Pancreas (tissue), 10 donors: ENCODE data around the gene PRR12. TPM values are rescaled to one million over a fixed set of nuclear protein-coding genes. Genes with fewer than 3 reads are reported as not detected.

Experiments
- ATAC-seq, 4 donors: fragments of 200-7000 bp; cut with Tn5 transposase; one replicate each; pipeline versions ENCODE4 v1.8.0 to v1.9.1; 2020; ENCODE audit warnings: mild to moderate bottlenecking in 4 of 4, moderate library complexity in 4 of 4
- DNase-seq, 6 donors: peaks; one replicate each; pipeline ENCODE4 v3.0.0-alpha.2; 2020
- FAIRE-seq: peaks from 2 replicates; lab custom pipeline; 2012; peaks lifted over from hg19 to GRCh38; lab: Jason Lieb, UNC
- H3K27ac ChIP-seq, 4 donors: fragments of 200-600 bp; sonication (generic); 1 replicate in 3 of 4; 2 replicates in 1 of 4; pipeline versions ENCODE4 v1.5.0 to v1.8.0; 2020
- H3K27me3 ChIP-seq, 4 donors: fragments of 200-600 bp; one replicate each; pipeline ENCODE4 v1.8.0; 2021
- H3K36me3 ChIP-seq, 3 donors: fragments of 200-600 bp; sonication (generic) in 1 of 3; one replicate each; pipeline versions ENCODE4 v1.5.0 to v1.8.0; 2020 to 2021
- H3K4me1 ChIP-seq, 3 donors: fragments of 200-600 bp; one replicate each; pipeline ENCODE4 v1.8.0; 2021
- H3K4me3 ChIP-seq, 4 donors: fragments of 200-600 bp; sonication (generic) in 2 of 4; one replicate each; pipeline versions ENCODE4 v1.5.0 to v1.8.0; 2020 to 2021
- H3K9me3 ChIP-seq, 4 donors: fragments of 200-600 bp; one replicate each; pipeline ENCODE4 v1.8.0; 2021
- WGBS, 2 donors: extraction: QIAGEN DNeasy Blood & Tissue Kit; methylation state at CpG; one replicate each; pipeline ENCODE4 v1.1.7; 2013; 5-methylcytosine and 5-hydroxymethylcytosine counted together
- intact Hi-C, 3 donors: fragments of 100-400 bp; cut with DNase I; formaldehyde crosslinking; loops; one replicate each; pipeline versions ENCODE4 v1.11.1 to v1.14.2; 2022
- polyA plus RNA-seq, 2 donors: library from polyadenylated mRNA; stranded (reverse); fragments of 200-250 nt; gene quantifications; one replicate each; pipeline ENCODE4 v1.2.3, GENCODE V29; 2013
- total RNA-seq, 6 donors: library from RNA; stranded (reverse); fragmentation: NEBNext Ultra II Directional in 4 of 6; extraction: Animal tissue kit (Norgen Biotek cat#: 25700) in 4 of 6; gene quantifications; one replicate each; pipeline versions ENCODE4 v1.2.1 to v1.2.4, GENCODE V29; 2021 to 2023
- TF ChIP-seq, protein P1 (sequence below), 4 donors: fragments of 200-600 bp; sonication (generic) in 3 of 4; IDR thresholded peaks; one replicate each; pipeline versions ENCODE4 v1.5.0 to v1.8.0; 2021; ENCODE audit warnings: antibody characterized with exemption in 4 of 4
- donor health status: healthy with polysubstance abuse.
- donor health status: DM: no; HTN: no; CAD: no; lungs with moderate emphysema.
- donor health status: DM: no; HTN: no; CAD: no.
- donor health status: control.
- donor health status: control.
- donor health status: Bipolar disorder and iron deficiency.
- donor health status: DM: yes; HTN: yes; CAD: no.
- donor health status: DM: no; HTN: no; CAD: no.
- donor health status: DM: no; HTN: no; CAD: no.
- donor health status: DM: yes; HTN: yes; CAD: no.

The PRR12 gene
- total and polyA plus RNA-seq, 8 donors = 8.3 to 18.9 (median 11.1) TPM

DNA sequence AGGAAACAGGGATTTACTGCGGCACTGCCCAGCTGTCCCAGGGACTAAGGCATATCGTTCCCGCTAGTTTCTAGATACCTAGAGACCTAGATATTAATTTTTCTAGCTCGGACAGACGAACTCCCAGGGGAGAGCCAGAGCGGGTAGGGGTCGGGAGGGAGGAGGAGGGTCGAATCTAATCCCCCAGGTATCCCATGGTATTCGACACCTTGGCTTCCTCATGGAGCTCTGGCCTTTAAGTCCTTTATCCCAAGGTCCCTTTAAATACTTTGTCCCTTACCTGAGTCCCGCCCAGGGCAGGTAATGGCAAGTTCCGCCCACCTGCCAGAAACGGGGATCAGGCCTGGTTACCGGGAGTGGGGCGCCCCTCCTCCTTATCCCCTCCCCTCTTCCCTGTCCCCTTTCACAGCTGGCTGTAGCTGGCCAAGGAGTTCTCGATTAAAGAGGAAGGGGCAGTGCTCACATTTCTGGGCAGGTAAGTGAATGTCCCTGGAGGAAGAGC is 9.9 kb upstream of the PRR12 start, which contains the start of gene PRRG2:
Gene PRRG2 (plus strand): TSS at position 310 of the 502 bp plus-strand sequence. CDS start 1,904 bp downstream, outside the sequence.
- Histone ChIP-seq H3K27ac (peak within 1 kb of the TSS; percentile 45 to 71 (median 60)), H3K4me1 (peaks cover 9 to 12% (median 11%) of the 10 kb centered on the region in 3 donors), H3K4me3 (peak within 1 kb of the TSS; percentile 47 to 71 (median 62)), H3K27me3 (no peaks in the 10 kb centered on the region), H3K9me3 (no peaks in the 10 kb centered on the region), H3K36me3 (peaks cover 0 to 3% (median 0%) of the 10 kb centered on the region in 3 donors)
- TF ChIP-seq, protein P1, sequence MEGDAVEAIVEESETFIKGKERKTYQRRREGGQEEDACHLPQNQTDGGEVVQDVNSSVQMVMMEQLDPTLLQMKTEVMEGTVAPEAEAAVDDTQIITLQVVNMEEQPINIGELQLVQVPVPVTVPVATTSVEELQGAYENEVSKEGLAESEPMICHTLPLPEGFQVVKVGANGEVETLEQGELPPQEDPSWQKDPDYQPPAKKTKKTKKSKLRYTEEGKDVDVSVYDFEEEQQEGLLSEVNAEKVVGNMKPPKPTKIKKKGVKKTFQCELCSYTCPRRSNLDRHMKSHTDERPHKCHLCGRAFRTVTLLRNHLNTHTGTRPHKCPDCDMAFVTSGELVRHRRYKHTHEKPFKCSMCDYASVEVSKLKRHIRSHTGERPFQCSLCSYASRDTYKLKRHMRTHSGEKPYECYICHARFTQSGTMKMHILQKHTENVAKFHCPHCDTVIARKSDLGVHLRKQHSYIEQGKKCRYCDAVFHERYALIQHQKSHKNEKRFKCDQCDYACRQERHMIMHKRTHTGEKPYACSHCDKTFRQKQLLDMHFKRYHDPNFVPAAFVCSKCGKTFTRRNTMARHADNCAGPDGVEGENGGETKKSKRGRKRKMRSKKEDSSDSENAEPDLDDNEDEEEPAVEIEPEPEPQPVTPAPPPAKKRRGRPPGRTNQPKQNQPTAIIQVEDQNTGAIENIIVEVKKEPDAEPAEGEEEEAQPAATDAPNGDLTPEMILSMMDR (IDR thresholded peaks at IDR 0.05) = no peak
- intact Hi-C loops = loop anchor here in 1 of 3 donors (10.0 kb wide), 1 partner anchor 94 kb away; the partner anchor contains the start of gene PRMT1
- DNase-seq (peak; percentile 70 to 88 (median 72)), FAIRE-seq (no peak), ATAC-seq (peak; percentile 79 to 87 (median 87))
- 7 to 12% methylated on average over 14 to 15 of the region's 15 CpGs for WGBS, 2 donors

DNA sequence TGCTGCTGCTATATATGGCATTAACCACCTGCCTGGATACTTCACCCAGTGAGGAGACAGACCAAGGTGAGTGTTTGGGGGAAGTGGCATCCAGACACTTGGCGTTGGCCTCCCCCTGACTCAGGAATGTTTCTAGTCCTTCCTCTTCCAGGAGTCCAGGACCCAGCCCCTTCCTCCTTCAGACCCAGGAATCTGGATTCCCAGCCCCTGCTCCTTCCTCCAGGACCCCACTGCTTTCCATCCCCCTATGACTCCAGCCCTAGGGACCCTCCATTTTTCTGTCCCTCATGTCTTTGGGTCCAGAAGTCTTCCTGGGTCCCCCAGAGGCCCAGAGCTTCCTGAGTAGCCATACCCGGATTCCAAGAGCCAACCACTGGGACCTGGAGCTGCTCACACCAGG is 7.7 kb upstream of the PRR12 start:
- FAIRE-seq = no peak
- intact Hi-C loops = loop anchor here in 1 of 3 donors (10.0 kb wide), 1 partner anchor 92 kb away; the partner anchor contains the start of gene PRMT1

DNA sequence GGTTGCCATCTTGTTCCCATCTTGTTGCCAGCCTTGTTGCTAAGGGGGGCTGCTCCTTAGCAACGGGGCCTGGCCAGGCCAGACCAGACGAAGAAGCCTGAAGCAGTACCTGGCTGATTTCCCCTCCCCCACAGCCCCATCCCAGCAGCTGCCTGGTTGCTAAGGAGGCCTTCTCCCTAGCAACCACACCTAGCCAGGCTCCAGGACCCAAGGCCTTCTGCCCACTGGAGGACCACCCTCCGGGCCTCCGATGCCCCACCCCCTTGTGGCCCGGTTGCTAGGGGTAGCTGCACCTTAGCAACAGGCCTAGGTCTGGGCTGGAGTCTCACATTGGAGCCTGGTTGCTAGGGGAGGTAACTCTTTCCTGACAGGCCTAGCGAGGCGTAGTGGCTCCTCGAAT is 6.0 kb upstream of the PRR12 start:
- H3K9me3 ChIP-seq = no peaks in the 10 kb centered on the region
- no peak for ATAC-seq
- no peak for FAIRE-seq
- H3K4me1 ChIP-seq = no peaks in the 10 kb centered on the region
- DNase-seq = peak in 2 of 6 donors; percentile 46 to 71
- no peak overlapping the region for H3K27ac ChIP-seq
- H3K36me3 ChIP-seq = no peaks in the 10 kb centered on the region
- TF ChIP-seq, protein P1 (IDR thresholded peaks at IDR 0.05) = no peak
- intact Hi-C loops = loop anchor here in 1 of 3 donors (10.0 kb wide), 1 partner anchor 90 kb away; the partner anchor contains the start of gene PRMT1
- WGBS, 2 donors = 75% methylated on average over 8 of the region's 8 CpGs
- no peaks in the 10 kb centered on the region for H3K27me3 ChIP-seq
- no peak overlapping the region for H3K4me3 ChIP-seq

More for the DNA sequence above, 7.7 kb upstream of the PRR12 start:
- TF ChIP-seq, protein P1 (IDR thresholded peaks at IDR 0.05) = no peak
- Histone ChIP-seq H3K9me3 (no peaks in the 10 kb centered on the region), H3K4me1 (peaks cover 9 to 12% (median 11%) of the 10 kb centered on the region in 3 donors), H3K36me3 (no peaks in the 10 kb centered on the region), H3K27ac (no peak overlapping the region), H3K27me3 (no peaks in the 10 kb centered on the region), H3K4me3 (no peak overlapping the region)
- ATAC-seq (no peak), DNase-seq (no peak)
- 51 to 71% methylated on average over 2 of the region's 2 CpGs for WGBS, 2 donors

DNA sequence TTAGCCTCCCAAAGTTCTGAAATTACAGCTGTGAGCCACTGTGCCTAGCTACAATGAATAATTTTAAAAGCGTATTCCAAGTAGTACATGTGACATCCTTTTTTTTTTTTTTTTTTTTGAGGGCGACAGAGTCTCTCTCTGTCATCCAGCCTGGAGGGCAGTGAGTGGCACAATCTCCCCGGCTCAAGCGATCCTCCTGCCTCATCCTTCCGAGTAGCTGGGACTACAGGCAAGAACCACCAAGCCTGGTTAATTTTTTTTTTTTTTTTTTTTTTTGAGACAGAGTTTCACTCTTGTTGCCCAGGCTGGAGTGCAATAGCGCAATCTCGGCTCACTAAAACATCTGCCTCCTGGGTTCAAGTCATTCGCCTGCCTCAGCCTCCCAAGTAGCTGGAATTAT is 3.8 kb upstream of the PRR12 start:
- Histone ChIP-seq H3K36me3 (no peaks in the 10 kb centered on the region), H3K27ac (no peak overlapping the region), H3K9me3 (no peaks in the 10 kb centered on the region), H3K27me3 (no peaks in the 10 kb centered on the region), H3K4me1 (no peaks in the 10 kb centered on the region), H3K4me3 (no peak overlapping the region)
- ATAC-seq = no peak
- intact Hi-C loops = loop anchor here in 1 of 3 donors (10.0 kb wide), 1 partner anchor 88 kb away; the partner anchor contains the start of gene PRMT1
- no peak for FAIRE-seq
- TF ChIP-seq, protein P1 (IDR thresholded peaks at IDR 0.05) = no peak
- DNase-seq = no peak
- 88 to 92% methylated on average over 8 of the region's 8 CpGs for WGBS, 2 donors
